ENCODE results near the gene ZNF507.

DNA sequence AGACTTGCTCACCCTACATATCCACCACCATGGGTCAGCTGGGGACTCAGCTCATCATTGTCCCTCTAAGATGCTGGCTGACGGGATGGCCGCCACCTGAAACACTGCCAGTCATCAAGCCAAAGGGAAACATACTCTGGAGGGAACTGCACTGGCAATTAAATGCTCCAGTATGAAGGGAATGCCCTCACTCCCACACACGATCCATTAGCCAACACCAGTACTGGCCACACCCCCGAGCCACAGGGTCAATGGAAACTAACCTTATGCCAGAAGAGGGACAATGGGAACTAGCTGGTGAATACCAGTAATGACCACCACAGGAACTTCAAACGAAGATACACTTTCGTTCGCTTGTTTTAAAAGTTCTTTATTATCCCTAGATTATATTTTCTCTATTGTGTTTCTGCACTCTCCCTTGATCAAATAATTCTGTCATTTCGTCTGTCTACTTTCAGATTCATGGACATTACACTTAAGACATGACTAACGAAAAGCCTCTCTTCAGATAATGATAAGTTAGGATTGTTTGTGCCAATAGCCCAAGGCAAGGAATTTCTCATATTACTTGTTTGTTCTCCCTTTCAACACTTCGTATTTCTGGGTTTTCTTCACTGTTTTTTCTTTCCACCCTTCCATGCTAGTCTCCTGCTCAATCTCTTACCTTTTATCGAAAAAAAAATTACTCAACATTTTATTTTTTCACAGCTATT lies 1.7 kb upstream of the ZNF507 start:
- TF ChIP-seq YY1 (IDR thresholded peaks at IDR 0.05; ENCODE audit: insufficient read depth, insufficient read length) (no peak), ZNF274 (IDR thresholded peaks at IDR 0.05; ENCODE audit: low read depth, low read length) (no peak)

Measured in NT2/D1 (cell line).